GM19467 (cell line): ENCODE results near the gene MAP7D2.

Experiments used
- ATAC-seq: cut with Tn5 transposase; IDR thresholded peaks from one replicate; pipeline ENCODE4 v1.9.1; 2021; ENCODE audit warnings: mild to moderate bottlenecking, moderate library complexity; ENCODE audit not compliant: unreplicated experiment

The MAP7D2 gene

GRCh38 chrX:19981947-19982346 is 134.8 kb downstream of the MAP7D2 start:
- no peak for ATAC-seq

GRCh38 chrX:19975845-19976244 is 140.9 kb downstream of the MAP7D2 start:
- ATAC-seq = no peak

GRCh38 chrX:19972984-19973383 is 143.7 kb downstream of the MAP7D2 start:
- no peak for ATAC-seq

GRCh38 chrX:19968276-19968675 is 148.4 kb downstream of the MAP7D2 start:
- ATAC-seq = no peak

- no peak for ATAC-seq
Measured at GRCh38 chrX:19966056-19966455, 150.7 kb downstream of the MAP7D2 start.

GRCh38 chrX:19964017-19964710 is 152.5 kb downstream of the MAP7D2 start:
- no peak for ATAC-seq

GRCh38 chrX:19960913-19961312 is 155.8 kb downstream of the MAP7D2 start:
- no peak for ATAC-seq

GRCh38 chrX:19958552-19959486 is 157.9 kb downstream of the MAP7D2 start:
- no peak for ATAC-seq

- ATAC-seq = no peak
Measured at GRCh38 chrX:19956923-19957322, 159.8 kb downstream of the MAP7D2 start.
